ENCODE data around the gene ART5. TPM values are rescaled to one million over a fixed set of nuclear protein-coding genes. Genes with fewer than 3 reads are reported as not detected.

ART5 gene
- total and polyA plus RNA-seq, 2 of the 4 experiments (the other 2 are of a cell fraction), result not detected

- H3K23ac ChIP-seq (ENCODE audit: low read depth, low read length), result no peak overlapping the region
- intact Hi-C loops (cut with micrococcal nuclease) (no loop called here), in situ Hi-C loops (cut with MboI; ENCODE audit: low sequenced_read_pairs) (no loop called here), dilution Hi-C loops (cut with HindIII; ENCODE audit: low sequenced_read_pairs, unreplicated experiment) (no loop called here)
- ChIA-PET CTCF (interaction anchor here (0.9 to 1.1 kb wide), 2 partner anchors 17 to 79 kb away, joined by 3 to 9 read pairs; no protein-coding TSS in a partner anchor), POLR2A (ENCODE audit: unreplicated experiment) (no interaction called here)
- H2BK15ac ChIP-seq (ENCODE audit: low read depth, low read length), result no peak overlapping the region
- no peak overlapping the region for H3K56ac ChIP-seq (ENCODE audit: extremely low read depth, insufficient read depth, low read length)
- no peak overlapping the region for H2AK5ac ChIP-seq (ENCODE audit: low read depth, low read length)
- no peak overlapping the region for H3K18ac ChIP-seq (ENCODE audit: low read depth, low read length)
- H3K27ac ChIP-seq (ENCODE audit: insufficient read depth, low read length), result no peak overlapping the region
- no TSS peak for BruUV-seq (replicated peaks)
- H2BK20ac ChIP-seq (ENCODE audit: low read depth, low read length), result no peak overlapping the region
- no peak overlapping the region for H2AFZ ChIP-seq (replicated peaks; ENCODE audit: low read length, poor library complexity)
- no peak overlapping the region for H3K4me3 ChIP-seq (ENCODE audit: insufficient read depth, low read depth, low read length)
- H3K79me1 ChIP-seq (ENCODE audit: low read depth in 1 of 2, low read length in 2 of 2), result peaks cover 9 to 17% of the 10 kb centered on the region in 2 experiments; a peak in 3 of 4 replicates
- H3K9ac ChIP-seq (ENCODE audit: low read depth, low read length), result no peak overlapping the region
- DNase-seq, result no peak
- no peak overlapping the region for H4K91ac ChIP-seq (ENCODE audit: insufficient read depth, low read depth, low read length)
- no peak overlapping the region for H2BK5ac ChIP-seq (ENCODE audit: low read depth, low read length, poor library complexity, severe bottlenecking)
- H2BK120ac ChIP-seq (ENCODE audit: low read depth, low read length), result no peak overlapping the region
- H3K9me1 ChIP-seq (ENCODE audit: insufficient read depth, low read length), result peaks cover 4% of the 10 kb centered on the region
- H3K4ac ChIP-seq (ENCODE audit: low read depth, low read length), result no peak overlapping the region
- ATAC-seq (ENCODE audit: low read depth), result no peak
- WGBS, 2 experiments (ENCODE audit: extremely low coverage in 2 of 2, insufficient read length in 1 of 2), result 100% methylated on average over 4 of the region's 9 CpGs; no CpG with 5 or more reads in 1 of the 2 experiments
- no peak overlapping the region for H4K8ac ChIP-seq (ENCODE audit: low read depth in 2 of 2, low read length in 2 of 2)
- H2AK9ac ChIP-seq (replicated peaks; ENCODE audit: low read depth, low read length, poor library complexity), result no peak overlapping the region
- H3K4me1 ChIP-seq (ENCODE audit: control insufficient read depth, insufficient read depth, low read length), result peaks cover 3% of the 10 kb centered on the region; the same call in 1 of the 2 replicates
- no peak overlapping the region for H3K4me2 ChIP-seq (ENCODE audit: low read depth, low read length)
- no peaks in the 10 kb centered on the region for H3K9me3 ChIP-seq (ENCODE audit: control insufficient read depth, insufficient read depth, low read length)
- H4K20me1 ChIP-seq (ENCODE audit: insufficient read depth, low read length), result 0 out of 2 replicates have a peak, but pooled peaks cover 2% of the 10 kb centered on the region
- TF ChIP-seq USF2 (IDR thresholded peaks at IDR 0.05; ENCODE audit: low read depth, low read length), result no peak
- TF ChIP-seq CHD1 (IDR thresholded peaks at IDR 0.05; ENCODE audit: low read depth, low read length), result no peak
- TF ChIP-seq RFX5 (IDR thresholded peaks at IDR 0.05; ENCODE audit: low read depth, low read length), result no peak
- no peak for TF ChIP-seq BHLHE40 (IDR thresholded peaks at IDR 0.05; ENCODE audit: low read depth, low read length)
- no peak for TF ChIP-seq MAZ (IDR thresholded peaks at IDR 0.05; ENCODE audit: borderline replicate concordance, low read depth, low read length)
- TF ChIP-seq RAD21 (IDR thresholded peaks at IDR 0.05; ENCODE audit: low read length), result no peak
- TF ChIP-seq MAFK (IDR thresholded peaks at IDR 0.05; ENCODE audit: low read depth, low read length), result no peak
- no peak for TF ChIP-seq RCOR1 (IDR thresholded peaks at IDR 0.05; ENCODE audit: insufficient replicate concordance, low read length)
- TF ChIP-seq ELK1 (IDR thresholded peaks at IDR 0.05; ENCODE audit: borderline replicate concordance, low read depth, low read length), result no peak
- TF ChIP-seq NFE2L2 (IDR thresholded peaks at IDR 0.05; ENCODE audit: low read depth, low read length), result no peak
- no peak for TF ChIP-seq POLR2A (IDR thresholded peaks at IDR 0.05; ENCODE audit: low read depth, low read length)
- TF ChIP-seq SMC3 (IDR thresholded peaks at IDR 0.05; ENCODE audit: low read depth, low read length), result no peak
- TF ChIP-seq CEBPB (IDR thresholded peaks at IDR 0.05; ENCODE audit: low read depth, low read length), result no peak
- no peak for TF ChIP-seq CTCF (conservative IDR thresholded peaks at IDR 0.05; ENCODE audit: low read depth, low read length)
- no peak for TF ChIP-seq FOS (IDR thresholded peaks at IDR 0.05; ENCODE audit: low read depth, low read length)
- no peak overlapping the region for H4K5ac ChIP-seq (ENCODE audit: low read depth, low read length)
- H3K14ac ChIP-seq (replicated peaks; ENCODE audit: low read depth, low read length), result no peak overlapping the region
- no peaks in the 10 kb centered on the region for H3K27me3 ChIP-seq (ENCODE audit: control insufficient read depth, insufficient read depth, low read length)
- peaks cover 63% of the 10 kb centered on the region for H3K36me3 ChIP-seq (ENCODE audit: control insufficient read depth, insufficient read depth, low read length)
Measured at GRCh38 chr11:3683039-3683438, 41.2 kb upstream of the ART5 start.
